GM21447 (cell line): ENCODE measurements around the gene KRT32.

Experiments
- ATAC-seq: cut with Tn5 transposase; IDR thresholded peaks from one replicate; pipeline ENCODE4 v1.9.1; 2021; ENCODE audit not compliant: unreplicated experiment

KRT32 gene

GRCh38 chr17:41492771-41493170 is 25.6 kb upstream of the KRT32 start:
- ATAC-seq: no peak

- ATAC-seq: no peak
These were observed 25.2 kb upstream of the KRT32 start for GRCh38 chr17:41492351-41492750.

- no peak for ATAC-seq
These were observed 24.3 kb upstream of the KRT32 start for GRCh38 chr17:41491476-41491875.

GRCh38 chr17:41490000-41490990 is 23.1 kb upstream of the KRT32 start:
- no peak for ATAC-seq

GRCh38 chr17:41489531-41489930 is 22.3 kb upstream of the KRT32 start, which contains the start of gene KRT36:
Gene KRT36 (minus strand): TSS chr17:41489910. CDS start chr17:41489864, 46 bp downstream.
- ATAC-seq: no peak

- no peak for ATAC-seq
These were observed 19.8 kb upstream of the KRT32 start for GRCh38 chr17:41486809-41487530.

GRCh38 chr17:41486316-41486715 is 19.1 kb upstream of the KRT32 start:
- ATAC-seq: no peak

- ATAC-seq: no peak
These were observed 18.0 kb upstream of the KRT32 start for GRCh38 chr17:41484920-41485904.

- ATAC-seq: no peak
These were observed 17.0 kb upstream of the KRT32 start for GRCh38 chr17:41483991-41484826.

GRCh38 chr17:41483531-41483930 is 16.3 kb upstream of the KRT32 start:
- no peak for ATAC-seq

GRCh38 chr17:41481036-41481435 is 13.8 kb upstream of the KRT32 start, which contains the start of gene KRT35:
Gene KRT35 (minus strand): TSS chr17:41481151. CDS start chr17:41481097, 54 bp downstream.
- ATAC-seq: no peak

GRCh38 chr17:41480581-41480980 is 13.4 kb upstream of the KRT32 start:
- no peak for ATAC-seq

- ATAC-seq: no peak
These were observed 12.9 kb upstream of the KRT32 start for GRCh38 chr17:41480136-41480535.

GRCh38 chr17:41478237-41478636 is 11.1 kb upstream of the KRT32 start:
- no peak for ATAC-seq

GRCh38 chr17:41476866-41477815 is 10.0 kb upstream of the KRT32 start:
- ATAC-seq: no peak

GRCh38 chr17:41475421-41475820 is 8.2 kb upstream of the KRT32 start:
- ATAC-seq: no peak

GRCh38 chr17:41474863-41475262 is 7.7 kb upstream of the KRT32 start:
- no peak for ATAC-seq

- ATAC-seq: no peak
These were observed 1.2 kb upstream of the KRT32 start for GRCh38 chr17:41468346-41468745.

GRCh38 chr17:41467561-41467960 is 375 bp upstream of the KRT32 start:
- ATAC-seq: no peak
